Measurements from ENCODE around the gene ZNF618. TPM values are rescaled to one million over a fixed set of nuclear protein-coding genes. Genes with fewer than 3 reads are reported as not detected.

ZNF618 gene
- polyA plus RNA-seq, 1 of the 3 experiments (the other 2 are of a cell fraction), result 6.2 TPM

- 88% methylated on average over 15 of the region's 15 CpGs for WGBS (ENCODE audit: low lambda C conversion rate)
- ChIA-PET POLR2A (no interaction called here), CTCF (no interaction called here)
- Histone ChIP-seq H3F3A (replicated peaks; ENCODE audit: insufficient read depth) (no peaks in the 10 kb centered on the region), H3K27me3 (ENCODE audit: insufficient read depth) (no peaks in the 10 kb centered on the region), H3K27ac (ENCODE audit: low read depth in 2 of 2, low read length in 1 of 2) (no peak overlapping the region; a peak in 1 of 4 replicates), H3K9me3 (no peaks in the 10 kb centered on the region), H3K9me2 (no peaks in the 10 kb centered on the region), H3K9ac (no peak overlapping the region), H3K79me2 (ENCODE audit: insufficient read depth) (peaks cover 6% of the 10 kb centered on the region; the same call in 1 of the 2 replicates), H3K4me3 (ENCODE audit: low read depth in 2 of 2, low read length in 1 of 2) (no peak overlapping the region), H2AFZ (ENCODE audit: low read depth) (no peak overlapping the region), H3K4me1 (ENCODE audit: control insufficient read depth in 1 of 2, insufficient read depth in 2 of 2, low read depth in 1 of 2, low read length in 1 of 2) (peaks cover 6 to 55% of the 10 kb centered on the region in 2 experiments; a peak in 2 of 4 replicates), H3K36me3 (replicated peaks in 1 of 2; ENCODE audit: control insufficient read depth in 1 of 2, insufficient read depth in 2 of 2, low read length in 1 of 2) (peaks cover 18 to 21% of the 10 kb centered on the region in 2 experiments), H3K4me2 (no peak overlapping the region), H4K20me1 (ENCODE audit: insufficient read depth) (0 out of 2 replicates have a peak, but pooled peaks cover 1% of the 10 kb centered on the region)
- DNase-seq, result no peak
- TF ChIP-seq FOXJ3 (CRISPR knock-in tag; IDR thresholded peaks at IDR 0.05), result no peak
- TF ChIP-seq FOSL2 (IDR thresholded peaks at IDR 0.05; ENCODE audit: borderline replicate concordance, low read depth), result peak; percentile 50; the same call in 1 of the 2 replicates
These were observed 110.0 kb downstream of the ZNF618 start for GRCh38 chr9:113985968-113986585.

DNA sequence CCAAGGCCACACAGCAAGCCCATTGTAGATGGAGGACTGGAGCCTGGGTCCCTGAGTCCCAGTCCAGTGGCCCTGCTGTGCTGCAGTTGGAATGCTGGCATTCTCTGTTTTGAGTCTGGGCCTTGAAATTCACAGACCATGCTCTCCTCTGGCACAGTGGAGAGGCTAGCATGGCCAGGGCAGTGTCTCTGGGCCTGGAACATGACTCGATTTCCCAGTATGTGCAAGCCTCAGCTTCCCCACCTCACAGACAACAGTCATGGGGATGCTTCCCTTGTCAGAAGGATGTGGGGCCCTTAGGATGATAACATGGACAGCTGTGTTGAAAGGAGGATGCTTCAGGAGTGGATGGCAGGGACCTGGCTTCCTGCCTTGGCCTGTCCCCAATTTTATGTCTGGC, 110.8 kb downstream of the ZNF618 start:
- Histone ChIP-seq H3K27me3 (ENCODE audit: insufficient read depth) (no peaks in the 10 kb centered on the region), H3K4me1 (ENCODE audit: control insufficient read depth in 1 of 2, insufficient read depth in 2 of 2, low read depth in 1 of 2, low read length in 1 of 2) (peaks cover 6 to 64% of the 10 kb centered on the region in 2 experiments; a peak in 3 of 4 replicates), H3K36me3 (replicated peaks in 1 of 2; ENCODE audit: control insufficient read depth in 1 of 2, insufficient read depth in 2 of 2, low read length in 1 of 2) (peaks cover 15 to 19% of the 10 kb centered on the region in 2 experiments), H3K9me2 (no peaks in the 10 kb centered on the region), H3K27ac (ENCODE audit: low read depth in 2 of 2, low read length in 1 of 2) (no peak overlapping the region; a peak in 1 of 4 replicates), H3K4me3 (ENCODE audit: low read depth in 2 of 2, low read length in 1 of 2) (no peak overlapping the region), H3F3A (replicated peaks; ENCODE audit: insufficient read depth) (no peaks in the 10 kb centered on the region), H4K20me1 (ENCODE audit: insufficient read depth) (peaks cover 10% of the 10 kb centered on the region; the same call in 1 of the 2 replicates), H3K9me3 (no peaks in the 10 kb centered on the region), H3K4me2 (no peak overlapping the region), H3K79me2 (ENCODE audit: insufficient read depth) (peaks cover 6% of the 10 kb centered on the region; the same call in 1 of the 2 replicates), H3K9ac (no peak overlapping the region), H2AFZ (ENCODE audit: low read depth) (no peak overlapping the region)
- no CpG with 5 or more reads among the region's 1 CpG for WGBS (ENCODE audit: low lambda C conversion rate)
- ChIA-PET CTCF (no interaction called here), POLR2A (no interaction called here)
- TF ChIP-seq, protein P1, sequence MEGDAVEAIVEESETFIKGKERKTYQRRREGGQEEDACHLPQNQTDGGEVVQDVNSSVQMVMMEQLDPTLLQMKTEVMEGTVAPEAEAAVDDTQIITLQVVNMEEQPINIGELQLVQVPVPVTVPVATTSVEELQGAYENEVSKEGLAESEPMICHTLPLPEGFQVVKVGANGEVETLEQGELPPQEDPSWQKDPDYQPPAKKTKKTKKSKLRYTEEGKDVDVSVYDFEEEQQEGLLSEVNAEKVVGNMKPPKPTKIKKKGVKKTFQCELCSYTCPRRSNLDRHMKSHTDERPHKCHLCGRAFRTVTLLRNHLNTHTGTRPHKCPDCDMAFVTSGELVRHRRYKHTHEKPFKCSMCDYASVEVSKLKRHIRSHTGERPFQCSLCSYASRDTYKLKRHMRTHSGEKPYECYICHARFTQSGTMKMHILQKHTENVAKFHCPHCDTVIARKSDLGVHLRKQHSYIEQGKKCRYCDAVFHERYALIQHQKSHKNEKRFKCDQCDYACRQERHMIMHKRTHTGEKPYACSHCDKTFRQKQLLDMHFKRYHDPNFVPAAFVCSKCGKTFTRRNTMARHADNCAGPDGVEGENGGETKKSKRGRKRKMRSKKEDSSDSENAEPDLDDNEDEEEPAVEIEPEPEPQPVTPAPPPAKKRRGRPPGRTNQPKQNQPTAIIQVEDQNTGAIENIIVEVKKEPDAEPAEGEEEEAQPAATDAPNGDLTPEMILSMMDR (IDR thresholded peaks at IDR 0.05), result no peak
- no peak for TF ChIP-seq USF1 (IDR thresholded peaks at IDR 0.05; ENCODE audit: borderline replicate concordance, low read depth)
- TF ChIP-seq GATA2 (CRISPR knock-in tag; IDR thresholded peaks at IDR 0.05), result no peak
- TF ChIP-seq, protein P2, sequence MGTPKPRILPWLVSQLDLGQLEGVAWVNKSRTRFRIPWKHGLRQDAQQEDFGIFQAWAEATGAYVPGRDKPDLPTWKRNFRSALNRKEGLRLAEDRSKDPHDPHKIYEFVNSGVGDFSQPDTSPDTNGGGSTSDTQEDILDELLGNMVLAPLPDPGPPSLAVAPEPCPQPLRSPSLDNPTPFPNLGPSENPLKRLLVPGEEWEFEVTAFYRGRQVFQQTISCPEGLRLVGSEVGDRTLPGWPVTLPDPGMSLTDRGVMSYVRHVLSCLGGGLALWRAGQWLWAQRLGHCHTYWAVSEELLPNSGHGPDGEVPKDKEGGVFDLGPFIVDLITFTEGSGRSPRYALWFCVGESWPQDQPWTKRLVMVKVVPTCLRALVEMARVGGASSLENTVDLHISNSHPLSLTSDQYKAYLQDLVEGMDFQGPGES (IDR thresholded peaks at IDR 0.05; ENCODE audit: low read depth, low read length), result no peak
- TF ChIP-seq FOSL2 (IDR thresholded peaks at IDR 0.05; ENCODE audit: borderline replicate concordance, low read depth), result no peak
- no peak for TF ChIP-seq RXRA (IDR thresholded peaks at IDR 0.05; ENCODE audit: borderline replicate concordance, low read depth)
- no peak for DNase-seq
